GM23248 (cell line): ENCODE results near the gene KIAA1549. TPM values are rescaled to one million over a fixed set of nuclear protein-coding genes. Genes with fewer than 3 reads are reported as not detected.
"Not testable (repeated sequence)": the region's sequence is repeated elsewhere in the genome, so short reads cannot be mapped to it uniquely, and the experiment has no call there.

Experiments
- DNase-seq: peaks from one replicate; pipeline ENCODE4 v3.0.0-alpha.2; 2015
- H2AFZ ChIP-seq: fragments of 200-600 bp; sonication (generic); 2 replicates; pipeline ENCODE4 v1.6.1; 2016; ENCODE audit warnings: antibody characterized with exemption
- H3F3A ChIP-seq: fragments of 200-600 bp; sonication (generic); 2 replicates; pipeline ENCODE4 v1.6.1; 2016; ENCODE audit warnings: mild to moderate bottlenecking, antibody characterized with exemption, mixed run types; ENCODE audit not compliant: insufficient read depth
- H3K27ac ChIP-seq: fragments of 200-600 bp; sonication (generic); 2 replicates; pipeline ENCODE4 v1.5.1; 2016; ENCODE audit warnings: mild to moderate bottlenecking
- H3K27me3 ChIP-seq: fragments of 200-600 bp; sonication (generic); replicated peaks from 2 replicates; pipeline ENCODE4 v1.6.1; 2016; ENCODE audit warnings: mild to moderate bottlenecking; ENCODE audit not compliant: insufficient read depth
- H3K36me3 ChIP-seq: fragments of 200-600 bp; sonication (generic); 2 replicates; pipeline ENCODE4 v1.6.1; 2016; ENCODE audit warnings: low read depth, mild to moderate bottlenecking
- H3K4me1 ChIP-seq: fragments of 200-600 bp; sonication (generic); 2 replicates; pipeline ENCODE4 v1.6.1; 2016; ENCODE audit warnings: mild to moderate bottlenecking; ENCODE audit not compliant: insufficient read depth
- H3K4me2 ChIP-seq: fragments of 200-600 bp; sonication (generic); one replicate; pipeline ENCODE4 v1.6.1; 2016; ENCODE audit warnings: mild to moderate bottlenecking; ENCODE audit not compliant: unreplicated experiment
- H3K4me3 ChIP-seq: fragments of 200-600 bp; sonication (generic); 2 replicates; pipeline ENCODE4 v1.5.1; 2016; ENCODE audit warnings: mild to moderate bottlenecking
- H3K79me2 ChIP-seq: fragments of 200-600 bp; sonication (generic); 2 replicates; pipeline ENCODE4 v1.6.1; 2016; ENCODE audit warnings: mild to moderate bottlenecking; ENCODE audit not compliant: insufficient read depth
- H3K9ac ChIP-seq: fragments of 200-600 bp; sonication (generic); 2 replicates; pipeline ENCODE4 v1.6.1; 2016; ENCODE audit warnings: mild to moderate bottlenecking
- H3K9me2 ChIP-seq: fragments of 200-600 bp; sonication (generic); 2 replicates; pipeline ENCODE4 v1.6.1; 2016; ENCODE audit warnings: mixed run types, mild to moderate bottlenecking, moderate library complexity; ENCODE audit not compliant: insufficient read depth
- H3K9me3 ChIP-seq: fragments of 200-600 bp; sonication (generic); one replicate; pipeline ENCODE4 v1.6.1; 2017; ENCODE audit warnings: low read depth
- H4K20me1 ChIP-seq: fragments of 200-600 bp; sonication (generic); 2 replicates; pipeline ENCODE4 v1.6.0; 2016; ENCODE audit not compliant: insufficient read depth
- EZH2 ChIP-seq: fragments of 200-600 bp; sonication (generic); IDR thresholded peaks from 2 replicates; pipeline ENCODE4 v1.6.1; 2018; ENCODE audit warnings: antibody characterized with exemption, mild to moderate bottlenecking; ENCODE audit not compliant: insufficient read depth, poor library complexity, severe bottlenecking
- EZH2phosphoT487 ChIP-seq: fragments of 200-600 bp; sonication (generic); IDR thresholded peaks from 2 replicates; pipeline ENCODE4 v1.6.1; 2018; ENCODE audit warnings: antibody characterized with exemption, moderate library complexity, mild to moderate bottlenecking, low read depth; ENCODE audit not compliant: insufficient read depth
- WGBS, 2 experiments: methylation state at CpG; one replicate each; pipeline ENCODE4 v1.1.6; 2015 to 2017; ENCODE audit warnings: low lambda C conversion rate in 2 of 2, low coverage in 1 of 2; ENCODE audit errors: missing lambda C conversion rate in 2 of 2; 5-methylcytosine and 5-hydroxymethylcytosine counted together
- in situ Hi-C: fragments of 300-500 bp; cut with MboI; formaldehyde crosslinking; loops from 2 replicates; pipeline ENCODE4 v1.15.0; 2020
- polyA plus RNA-seq: library from polyadenylated mRNA; unstranded; fragments of >200 nt; fragmentation: Nextera tagmentation; extraction: Ambion mirVana; gene quantifications from 2 replicates; pipeline ENCODE4 v1.2.1, GENCODE V29; 2016
- total RNA-seq: library from RNA; depleted of rRNA; stranded (reverse); fragments of >200 nt; shearing (Covaris generic); gene quantifications from 2 replicates; pipeline ENCODE4 v1.2.3, GENCODE V29; 2014; rRNA removed

KIAA1549 gene
- total RNA-seq (3.0 and 4.2 TPM in 2 replicates), polyA plus RNA-seq (2.1 and 2.2 TPM in 2 replicates)

- Histone ChIP-seq H3K27ac (peak within 1 kb of the TSS; percentile 47), H3K79me2 (peaks cover 38% of the 10 kb centered on the region), H3K4me3 (peak within 1 kb of the TSS; percentile 96), H3K9me2 (no peaks in the 10 kb centered on the region), H3K4me1 (peaks cover 23% of the 10 kb centered on the region), H3K36me3 (peaks cover 3% of the 10 kb centered on the region; the same call in 1 of the 2 replicates), H3K4me2 (peak within 1 kb of the TSS; percentile 99), H2AFZ (peak within 1 kb of the TSS; percentile 91), H3K27me3 (no peaks in the 10 kb centered on the region), H4K20me1 (no peaks in the 10 kb centered on the region), H3K9ac (peak within 1 kb of the TSS; percentile 82), H3F3A (peaks cover 20% of the 10 kb centered on the region), H3K9me3 (no peaks in the 10 kb centered on the region)
- in situ Hi-C loops = no loop called here
- peak; percentile 89 for DNase-seq
- TF ChIP-seq EZH2 (no peak), EZH2phosphoT487 (no peak)
- WGBS, 2 experiments = 3% methylated on average over 41 to 72 of the region's 105 CpGs
These were observed at the start of gene KIAA1549 for GRCh38 chr7:138981332-138982203. Gene KIAA1549 (minus strand): TSS chr7:138981389. CDS start chr7:138981269, 120 bp downstream.

- Histone ChIP-seq H3K36me3 (peaks cover 56% of the 10 kb centered on the region), H3K27me3 (no peaks in the 10 kb centered on the region), H3K9me2 (no peaks in the 10 kb centered on the region), H3K79me2 (peaks cover 68% of the 10 kb centered on the region), H4K20me1 (no peaks in the 10 kb centered on the region), H3K9ac (no peak overlapping the region), H3F3A (peaks cover 4% of the 10 kb centered on the region; the same call in 1 of the 2 replicates), H3K4me3 (no peak overlapping the region), H2AFZ (no peak overlapping the region), H3K4me2 (no peak overlapping the region), H3K27ac (no peak overlapping the region), H3K9me3 (no peaks in the 10 kb centered on the region), H3K4me1 (peaks cover 8% of the 10 kb centered on the region; the same call in 1 of the 2 replicates)
- in situ Hi-C loops = no loop called here
- DNase-seq = no peak
- WGBS, 2 experiments = 80 to 89% methylated on average over 3 of the region's 3 CpGs
- TF ChIP-seq EZH2 (no peak), EZH2phosphoT487 (no peak)
These were observed 48.2 kb upstream of the KIAA1549 start for GRCh38 chr7:139029353-139029752.

GRCh38 chr7:139026551-139026950 lies 45.4 kb upstream of the KIAA1549 start:
- H3K4me2 ChIP-seq = no peak overlapping the region
- DNase-seq = no peak
- H3K27me3 ChIP-seq = no peaks in the 10 kb centered on the region
- in situ Hi-C loops = no loop called here
- H3K79me2 ChIP-seq = peaks cover 42% of the 10 kb centered on the region
- peaks cover 45% of the 10 kb centered on the region for H3K36me3 ChIP-seq
- peaks cover 18% of the 10 kb centered on the region; the same call in 1 of the 2 replicates for H3F3A ChIP-seq
- H3K27ac ChIP-seq = no peak overlapping the region
- no peak overlapping the region for H2AFZ ChIP-seq
- no peak overlapping the region for H3K9ac ChIP-seq
- no peak overlapping the region for H3K4me3 ChIP-seq
- peaks cover 14% of the 10 kb centered on the region; the same call in 1 of the 2 replicates for H3K4me1 ChIP-seq
- WGBS, 2 experiments = 90 to 91% methylated on average over 6 of the region's 6 CpGs
- no peaks in the 10 kb centered on the region for H3K9me2 ChIP-seq
- TF ChIP-seq EZH2 (no peak), EZH2phosphoT487 (no peak)
- H4K20me1 ChIP-seq = no peaks in the 10 kb centered on the region; the same call in 1 of the 2 replicates
- H3K9me3 ChIP-seq = no peaks in the 10 kb centered on the region

GRCh38 chr7:139025861-139026260 lies 44.7 kb upstream of the KIAA1549 start:
- H3K4me3 ChIP-seq, DNase-seq, H2AFZ ChIP-seq, H3K9me3 ChIP-seq, H3K9ac ChIP-seq, H3K4me2 ChIP-seq, H3K27me3 ChIP-seq, in situ Hi-C loops, H4K20me1 ChIP-seq, H3K27ac ChIP-seq, H3K9me2 ChIP-seq: not testable (repeated sequence)
- H3K4me1 ChIP-seq = peaks cover 14% of the 10 kb centered on the region; the same call in 1 of the 2 replicates
- WGBS, 2 experiments = 96 to 99% methylated on average over 5 of the region's 5 CpGs
- H3F3A ChIP-seq = peaks cover 18% of the 10 kb centered on the region; the same call in 1 of the 2 replicates
- peaks cover 36% of the 10 kb centered on the region for H3K79me2 ChIP-seq
- peaks cover 46% of the 10 kb centered on the region for H3K36me3 ChIP-seq
